Right atrium auricular region (tissue), 2 donors: ENCODE measurements around the gene UNC119. TPM values are rescaled to one million over a fixed set of nuclear protein-coding genes. Genes with fewer than 3 reads are reported as not detected.

Experiments
- DNase-seq: peaks from one replicate; pipeline ENCODE4 v3.0.0-alpha.2; 2019; ENCODE audit warnings: low spot score
- H3K27ac ChIP-seq, 2 donors: fragments of 200-600 bp; sonication (generic); 1 replicate in 1 of 2; 2 replicates in 1 of 2; pipeline ENCODE4 v1.5.1; 2016 to 2019
- H3K27me3 ChIP-seq, 2 donors: fragments of 200-600 bp; sonication (generic); one replicate each; pipeline versions ENCODE4 v1.5.1 to v1.6.0; 2017 to 2019
- H3K36me3 ChIP-seq: fragments of 200-600 bp; sonication (generic); one replicate; pipeline ENCODE4 v1.5.1; 2016
- H3K4me1 ChIP-seq, 2 donors: fragments of 200-600 bp; sonication (generic); one replicate each; pipeline versions ENCODE4 v1.5.1 to v1.6.0; 2017 to 2019
- H3K4me3 ChIP-seq, 2 donors: fragments of 200-600 bp; sonication (generic); 1 replicate in 1 of 2; 2 replicates in 1 of 2; pipeline ENCODE4 v1.5.1; 2017 to 2019; ENCODE audit warnings: mild to moderate bottlenecking in 1 of 2, moderate library complexity in 1 of 2
- H3K9me3 ChIP-seq, 2 donors: fragments of 200-600 bp; sonication (generic); one replicate each; pipeline ENCODE4 v1.5.1; 2019
- total RNA-seq, 2 donors: library from RNA; depleted of rRNA; stranded (reverse); fragments of >200 nt; gene quantifications; one replicate each; pipeline ENCODE4 v1.1.0, GENCODE V29; 2016
- TF ChIP-seq, protein P1 (sequence below), 2 donors: fragments of 200-600 bp; sonication (generic); IDR thresholded peaks; one replicate each; pipeline ENCODE4 v1.5.1; 2019; ENCODE audit warnings: antibody characterized with exemption in 2 of 2

The UNC119 gene
- total RNA-seq, 2 donors from 2014 or later = 19.6 to 30.3 TPM

DNA sequence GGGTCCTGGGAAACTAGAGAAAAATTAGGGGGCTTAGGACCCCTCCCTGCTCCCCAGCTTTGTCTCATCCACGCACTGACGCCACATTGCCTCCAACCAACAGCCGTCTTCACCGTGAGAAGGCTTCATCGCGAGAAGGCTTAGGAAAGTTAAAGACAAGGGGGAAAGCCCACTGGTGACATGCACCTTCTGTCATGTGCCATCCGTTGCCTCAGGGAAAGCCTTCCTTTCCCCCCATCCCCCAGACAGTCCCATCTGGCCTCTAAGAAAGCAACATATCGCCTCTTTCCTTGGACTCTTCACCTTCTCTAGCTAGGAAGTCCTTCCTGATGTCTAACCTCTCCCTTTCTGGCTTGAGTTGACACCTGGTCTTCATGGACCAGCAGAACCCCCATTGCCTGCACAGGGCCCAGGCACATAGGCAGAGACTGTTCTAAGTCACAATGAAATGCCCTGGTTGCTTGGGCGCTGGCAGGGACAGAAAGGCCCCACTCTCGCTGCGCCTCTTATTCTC, 44.2 kb downstream of the UNC119 start:
- TF ChIP-seq, protein P1, sequence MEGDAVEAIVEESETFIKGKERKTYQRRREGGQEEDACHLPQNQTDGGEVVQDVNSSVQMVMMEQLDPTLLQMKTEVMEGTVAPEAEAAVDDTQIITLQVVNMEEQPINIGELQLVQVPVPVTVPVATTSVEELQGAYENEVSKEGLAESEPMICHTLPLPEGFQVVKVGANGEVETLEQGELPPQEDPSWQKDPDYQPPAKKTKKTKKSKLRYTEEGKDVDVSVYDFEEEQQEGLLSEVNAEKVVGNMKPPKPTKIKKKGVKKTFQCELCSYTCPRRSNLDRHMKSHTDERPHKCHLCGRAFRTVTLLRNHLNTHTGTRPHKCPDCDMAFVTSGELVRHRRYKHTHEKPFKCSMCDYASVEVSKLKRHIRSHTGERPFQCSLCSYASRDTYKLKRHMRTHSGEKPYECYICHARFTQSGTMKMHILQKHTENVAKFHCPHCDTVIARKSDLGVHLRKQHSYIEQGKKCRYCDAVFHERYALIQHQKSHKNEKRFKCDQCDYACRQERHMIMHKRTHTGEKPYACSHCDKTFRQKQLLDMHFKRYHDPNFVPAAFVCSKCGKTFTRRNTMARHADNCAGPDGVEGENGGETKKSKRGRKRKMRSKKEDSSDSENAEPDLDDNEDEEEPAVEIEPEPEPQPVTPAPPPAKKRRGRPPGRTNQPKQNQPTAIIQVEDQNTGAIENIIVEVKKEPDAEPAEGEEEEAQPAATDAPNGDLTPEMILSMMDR (IDR thresholded peaks at IDR 0.05) = no peak
- Histone ChIP-seq H3K36me3 (no peaks in the 10 kb centered on the region), H3K27ac (no peak overlapping the region), H3K4me1 (no peaks in the 10 kb centered on the region), H3K27me3 (peaks cover 0 to 5% of the 10 kb centered on the region in 2 donors), H3K9me3 (no peaks in the 10 kb centered on the region), H3K4me3 (no peak overlapping the region)
- DNase-seq = no peak

DNA sequence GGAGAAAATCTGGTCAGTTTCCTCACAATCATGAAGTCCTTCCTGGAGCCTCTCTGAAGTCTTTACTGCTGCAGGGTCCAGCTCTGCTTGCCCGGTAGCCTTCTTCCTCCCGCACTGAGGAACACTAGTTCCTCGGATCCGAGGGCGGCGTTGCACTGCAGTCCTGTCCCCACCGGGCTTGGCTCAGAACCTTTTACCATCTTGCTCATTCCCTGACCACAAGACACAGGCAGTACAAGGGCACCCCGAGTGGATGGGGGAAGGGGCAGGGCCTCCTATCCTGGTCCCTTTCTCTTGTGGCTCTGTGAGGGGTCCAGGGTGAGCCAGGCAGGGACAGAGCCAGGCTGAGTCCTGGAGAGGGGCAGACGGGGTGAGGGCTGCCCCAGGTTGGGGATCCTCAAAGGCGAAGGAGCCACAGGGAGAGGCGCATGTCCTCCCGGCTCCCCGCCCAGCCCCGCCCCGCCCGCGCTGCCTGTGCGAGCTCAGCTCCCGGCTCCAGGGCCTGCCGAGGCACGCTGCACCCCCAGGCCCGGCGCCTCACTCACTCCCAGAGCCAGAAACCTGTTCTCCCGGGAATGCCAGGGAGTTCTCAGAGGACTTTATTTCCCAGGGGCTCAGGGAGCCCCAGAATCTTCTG, 44.7 kb downstream of the UNC119 start:
- H3K4me3 ChIP-seq = no peak overlapping the region
- TF ChIP-seq, protein P1 (IDR thresholded peaks at IDR 0.05) = no peak
- no peak overlapping the region for H3K27ac ChIP-seq
- no peak for DNase-seq
- H3K36me3 ChIP-seq = no peaks in the 10 kb centered on the region
- no peaks in the 10 kb centered on the region for H3K4me1 ChIP-seq
- H3K27me3 ChIP-seq = peaks cover 0 to 5% of the 10 kb centered on the region in 2 donors
- H3K9me3 ChIP-seq = no peaks in the 10 kb centered on the region

DNA sequence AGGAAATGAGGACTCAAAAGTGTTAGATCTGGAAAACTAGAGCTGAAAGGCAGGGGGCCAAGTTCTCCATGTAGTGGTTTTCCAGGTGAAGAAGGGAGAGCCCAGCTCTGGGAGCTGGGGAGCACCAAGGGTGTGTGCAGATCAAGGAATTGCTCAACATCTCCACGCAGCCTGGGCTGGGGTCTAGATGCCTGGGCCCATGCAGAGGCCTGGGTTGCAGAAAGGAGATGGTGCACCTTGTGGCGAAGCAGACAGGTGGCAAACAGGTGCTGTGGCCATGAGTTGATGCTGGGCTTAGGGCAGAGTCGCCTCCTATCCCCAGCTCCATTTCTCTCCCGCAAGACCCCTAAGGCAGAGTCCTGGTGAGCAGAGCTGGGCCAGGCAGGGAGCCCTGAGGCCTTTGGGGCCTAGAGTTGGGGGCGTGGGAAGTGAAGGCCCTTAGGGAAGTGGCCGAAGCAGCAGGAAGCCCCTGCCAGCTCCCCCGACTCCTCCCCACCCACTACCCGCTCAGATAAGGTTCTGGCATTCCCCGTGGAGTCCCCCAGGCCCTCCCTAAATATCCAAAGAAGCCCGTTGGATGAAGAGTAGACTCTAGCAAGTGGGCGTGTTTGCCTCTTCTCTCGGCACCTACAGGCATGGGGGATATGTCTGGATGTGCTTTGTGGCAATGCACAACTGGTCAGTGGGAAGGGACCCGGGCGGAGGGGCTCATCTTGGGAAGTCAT, 45.5 kb downstream of the UNC119 start:
- H3K4me1 ChIP-seq = no peaks in the 10 kb centered on the region
- H3K27me3 ChIP-seq = peaks cover 0 to 5% of the 10 kb centered on the region in 2 donors
- H3K4me3 ChIP-seq = no peak overlapping the region
- TF ChIP-seq, protein P1 (IDR thresholded peaks at IDR 0.05) = no peak
- H3K9me3 ChIP-seq = no peaks in the 10 kb centered on the region
- H3K36me3 ChIP-seq = no peaks in the 10 kb centered on the region
- no peak overlapping the region for H3K27ac ChIP-seq
- DNase-seq = no peak

DNA sequence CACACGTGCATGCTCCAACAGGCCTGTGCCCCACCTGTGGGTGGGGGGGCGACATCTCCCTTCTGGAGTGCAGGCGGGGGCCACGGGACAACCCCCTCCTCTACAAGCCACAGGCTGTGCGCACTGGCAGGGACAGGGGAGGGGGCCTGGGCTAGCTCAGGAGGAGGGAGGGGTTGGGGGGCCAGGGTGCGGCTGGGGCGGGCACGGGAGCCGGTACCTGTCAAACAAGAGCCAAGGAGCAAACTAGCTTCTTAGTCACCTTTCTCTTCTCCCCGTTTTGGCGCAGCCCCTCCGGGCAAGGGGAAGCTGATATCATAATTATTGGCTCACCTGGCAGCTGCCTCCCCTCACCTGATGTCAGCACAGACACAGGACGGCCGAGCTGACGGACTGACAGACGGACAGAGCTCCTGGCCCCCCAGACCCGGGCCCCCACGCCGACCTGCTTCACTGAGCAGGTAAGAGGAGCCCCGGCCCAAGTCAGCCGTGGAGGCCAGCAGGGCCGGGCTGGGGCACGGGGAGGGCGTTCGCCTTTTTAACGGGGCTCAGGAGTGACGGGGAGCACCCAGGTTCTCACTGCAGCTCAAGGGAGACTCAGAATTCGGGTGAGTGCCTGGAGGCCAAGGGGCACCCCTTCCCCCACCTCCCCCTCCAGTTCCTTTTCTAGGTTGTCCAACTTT, 46.3 kb downstream of the UNC119 start, which contains the start of gene FOXN1:
TSS of gene FOXN1 (plus strand) at position 363 of the 680 bp plus-strand sequence. CDS start 17,622 bp downstream, outside the sequence.
- peaks cover 0 to 5% of the 10 kb centered on the region in 2 donors for H3K27me3 ChIP-seq
- no peak within 1 kb of the TSS for H3K4me3 ChIP-seq
- H3K4me1 ChIP-seq = no peaks in the 10 kb centered on the region
- DNase-seq = no peak
- TF ChIP-seq, protein P1 (IDR thresholded peaks at IDR 0.05) = no peak
- H3K27ac ChIP-seq = no peak within 1 kb of the TSS
- H3K36me3 ChIP-seq = no peaks in the 10 kb centered on the region
- H3K9me3 ChIP-seq = no peaks in the 10 kb centered on the region

DNA sequence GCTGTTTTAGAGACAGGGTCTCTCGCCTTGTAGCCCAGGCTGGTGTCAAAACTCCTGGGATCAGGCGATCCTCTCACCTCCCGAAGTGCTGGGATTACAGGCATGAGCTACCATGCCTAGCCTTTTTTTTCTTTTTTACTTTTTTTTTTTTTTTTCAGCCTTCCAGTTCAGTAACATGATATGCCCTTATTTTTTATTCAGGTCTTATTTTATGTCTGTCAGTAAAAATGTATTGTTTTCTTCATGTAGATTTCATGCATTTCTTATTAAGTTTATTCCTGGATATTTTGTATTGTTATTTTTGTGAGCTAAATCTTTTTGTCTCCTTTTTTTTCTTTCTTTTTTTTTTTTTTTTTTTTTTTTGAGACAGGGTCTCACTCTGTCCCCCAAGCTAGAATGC, 49.0 kb downstream of the UNC119 start:
- Histone ChIP-seq H3K36me3 (no peaks in the 10 kb centered on the region), H3K4me3 (no peak overlapping the region), H3K4me1 (no peaks in the 10 kb centered on the region), H3K27me3 (peaks cover 0 to 5% of the 10 kb centered on the region in 2 donors), H3K9me3 (no peaks in the 10 kb centered on the region), H3K27ac (no peak overlapping the region)
- TF ChIP-seq, protein P1 (IDR thresholded peaks at IDR 0.05) = no peak
- DNase-seq = no peak
